Measurements from ENCODE around the gene USP36. TPM values are rescaled to one million over a fixed set of nuclear protein-coding genes. Genes with fewer than 3 reads are reported as not detected.

USP36 gene
- total and polyA plus RNA-seq, 2 donors: 10.1 to 32.5 TPM

GRCh38 chr17:78803186-78803845 is 37.3 kb downstream of the USP36 start:
- Histone ChIP-seq H3K36me3 (ENCODE audit: control insufficient read depth in 2 of 2, insufficient read depth in 2 of 2, low read length in 1 of 2) (peaks cover 69 to 84% of the 10 kb centered on the region in 2 donors), H3K27ac (ENCODE audit: low read depth in 1 of 2, low read length in 1 of 2) (peak overlapping the region; percentile 46 to 58), H3K27me3 (ENCODE audit: control insufficient read depth in 2 of 2, insufficient read depth in 1 of 2, low read length in 1 of 2) (no peaks in the 10 kb centered on the region), H3K4me3 (ENCODE audit: low read length in 2 of 2) (no peak overlapping the region), H3K4me1 (ENCODE audit: control insufficient read depth in 2 of 2, insufficient read depth in 2 of 2, low read length in 2 of 2) (peaks cover 6 to 18% of the 10 kb centered on the region in 2 donors), H3K9me3 (ENCODE audit: control insufficient read depth in 2 of 2, insufficient read depth in 1 of 2, low read length in 1 of 2) (peaks cover 0 to 3% of the 10 kb centered on the region in 2 donors)
- WGBS: 60% methylated on average over 21 of the region's 21 CpGs
- peak in 2 of 9 donors; percentile 40 to 51 for DNase-seq (ENCODE audit: low read depth in 6 of 9, low spot score in 9 of 9)

GRCh38 chr17:78802459-78802858 is 38.2 kb downstream of the USP36 start:
- Histone ChIP-seq H3K36me3 (ENCODE audit: control insufficient read depth in 2 of 2, insufficient read depth in 2 of 2, low read length in 1 of 2) (peaks cover 70 to 84% of the 10 kb centered on the region in 2 donors), H3K9me3 (ENCODE audit: control insufficient read depth in 2 of 2, insufficient read depth in 1 of 2, low read length in 1 of 2) (peaks cover 0 to 3% of the 10 kb centered on the region in 2 donors), H3K4me3 (ENCODE audit: low read length in 2 of 2) (no peak overlapping the region), H3K27me3 (ENCODE audit: control insufficient read depth in 2 of 2, insufficient read depth in 1 of 2, low read length in 1 of 2) (no peaks in the 10 kb centered on the region), H3K27ac (ENCODE audit: low read depth in 1 of 2, low read length in 1 of 2) (no peak overlapping the region), H3K4me1 (ENCODE audit: control insufficient read depth in 2 of 2, insufficient read depth in 2 of 2, low read length in 2 of 2) (peaks cover 6 to 18% of the 10 kb centered on the region in 2 donors)
- DNase-seq (ENCODE audit: low read depth in 6 of 9, low spot score in 9 of 9): no peak
- 97% methylated on average over 14 of the region's 14 CpGs for WGBS

GRCh38 chr17:78802008-78802407 is 38.6 kb downstream of the USP36 start:
- 98% methylated on average over 30 of the region's 30 CpGs for WGBS
- Histone ChIP-seq H3K27ac (ENCODE audit: low read depth in 1 of 2, low read length in 1 of 2) (no peak overlapping the region), H3K9me3 (ENCODE audit: control insufficient read depth in 2 of 2, insufficient read depth in 1 of 2, low read length in 1 of 2) (peaks cover 0 to 3% of the 10 kb centered on the region in 2 donors), H3K4me1 (ENCODE audit: control insufficient read depth in 2 of 2, insufficient read depth in 2 of 2, low read length in 2 of 2) (peaks cover 6 to 18% of the 10 kb centered on the region in 2 donors), H3K27me3 (ENCODE audit: control insufficient read depth in 2 of 2, insufficient read depth in 1 of 2, low read length in 1 of 2) (no peaks in the 10 kb centered on the region), H3K4me3 (ENCODE audit: low read length in 2 of 2) (no peak overlapping the region), H3K36me3 (ENCODE audit: control insufficient read depth in 2 of 2, insufficient read depth in 2 of 2, low read length in 1 of 2) (peaks cover 70 to 84% of the 10 kb centered on the region in 2 donors)
- no peak for DNase-seq (ENCODE audit: low read depth in 6 of 9, low spot score in 9 of 9)

- Histone ChIP-seq H3K4me1 (ENCODE audit: control insufficient read depth in 2 of 2, insufficient read depth in 2 of 2, low read length in 2 of 2) (peaks cover 3 to 18% of the 10 kb centered on the region in 2 donors), H3K9me3 (ENCODE audit: control insufficient read depth in 2 of 2, insufficient read depth in 1 of 2, low read length in 1 of 2) (peaks cover 0 to under 1% of the 10 kb centered on the region in 2 donors), H3K27ac (ENCODE audit: low read depth in 1 of 2, low read length in 1 of 2) (no peak overlapping the region), H3K36me3 (ENCODE audit: control insufficient read depth in 2 of 2, insufficient read depth in 2 of 2, low read length in 1 of 2) (peaks cover 68 to 84% of the 10 kb centered on the region in 2 donors), H3K27me3 (ENCODE audit: control insufficient read depth in 2 of 2, insufficient read depth in 1 of 2, low read length in 1 of 2) (no peaks in the 10 kb centered on the region), H3K4me3 (ENCODE audit: low read length in 2 of 2) (no peak overlapping the region)
- WGBS: 98% methylated on average over 18 of the region's 18 CpGs
- DNase-seq (ENCODE audit: low read depth in 6 of 9, low spot score in 9 of 9): no peak
These were observed 40.3 kb downstream of the USP36 start for GRCh38 chr17:78800132-78800931.

GRCh38 chr17:78798695-78799559 is 41.7 kb downstream of the USP36 start:
- H3K4me3 ChIP-seq (ENCODE audit: low read length in 2 of 2): no peak overlapping the region
- no peak for DNase-seq (ENCODE audit: low read depth in 6 of 9, low spot score in 9 of 9)
- H3K9me3 ChIP-seq (ENCODE audit: control insufficient read depth in 2 of 2, insufficient read depth in 1 of 2, low read length in 1 of 2): peaks cover 0 to 5% of the 10 kb centered on the region in 2 donors
- H3K27me3 ChIP-seq (ENCODE audit: control insufficient read depth in 2 of 2, insufficient read depth in 1 of 2, low read length in 1 of 2): no peaks in the 10 kb centered on the region
- WGBS: 97% methylated on average over 33 of the region's 33 CpGs
- no peak overlapping the region for H3K27ac ChIP-seq (ENCODE audit: low read depth in 1 of 2, low read length in 1 of 2)
- H3K36me3 ChIP-seq (ENCODE audit: control insufficient read depth in 2 of 2, insufficient read depth in 2 of 2, low read length in 1 of 2): peaks cover 74 to 88% of the 10 kb centered on the region in 2 donors
- H3K4me1 ChIP-seq (ENCODE audit: control insufficient read depth in 2 of 2, insufficient read depth in 2 of 2, low read length in 2 of 2): peaks cover 3 to 13% of the 10 kb centered on the region in 2 donors

- no peak overlapping the region for H3K27ac ChIP-seq (ENCODE audit: low read depth in 1 of 2, low read length in 1 of 2)
- H3K36me3 ChIP-seq (ENCODE audit: control insufficient read depth in 2 of 2, insufficient read depth in 2 of 2, low read length in 1 of 2): peaks cover 72 to 89% of the 10 kb centered on the region in 2 donors
- no peak for DNase-seq (ENCODE audit: low read depth in 6 of 9, low spot score in 9 of 9)
- no peaks in the 10 kb centered on the region for H3K27me3 ChIP-seq (ENCODE audit: control insufficient read depth in 2 of 2, insufficient read depth in 1 of 2, low read length in 1 of 2)
- H3K4me1 ChIP-seq (ENCODE audit: control insufficient read depth in 2 of 2, insufficient read depth in 2 of 2, low read length in 2 of 2): peaks cover 0 to 3% of the 10 kb centered on the region in 2 donors
- 95% methylated on average over 28 of the region's 28 CpGs for WGBS
- H3K9me3 ChIP-seq (ENCODE audit: control insufficient read depth in 2 of 2, insufficient read depth in 1 of 2, low read length in 1 of 2): peaks cover 0 to 5% of the 10 kb centered on the region in 2 donors
- no peak overlapping the region for H3K4me3 ChIP-seq (ENCODE audit: low read length in 2 of 2)
These were observed 42.7 kb downstream of the USP36 start for GRCh38 chr17:78797691-78798585.

- H3K36me3 ChIP-seq (ENCODE audit: control insufficient read depth in 2 of 2, insufficient read depth in 2 of 2, low read length in 1 of 2): peaks cover 67 to 82% of the 10 kb centered on the region in 2 donors
- H3K4me1 ChIP-seq (ENCODE audit: control insufficient read depth in 2 of 2, insufficient read depth in 2 of 2, low read length in 2 of 2): no peaks in the 10 kb centered on the region
- peaks cover 0 to 5% of the 10 kb centered on the region in 2 donors for H3K9me3 ChIP-seq (ENCODE audit: control insufficient read depth in 2 of 2, insufficient read depth in 1 of 2, low read length in 1 of 2)
- DNase-seq (ENCODE audit: low read depth in 6 of 9, low spot score in 9 of 9): no peak
- 97% methylated on average over 11 of the region's 11 CpGs for WGBS
- no peak overlapping the region for H3K27ac ChIP-seq (ENCODE audit: low read depth in 1 of 2, low read length in 1 of 2)
- no peak overlapping the region for H3K4me3 ChIP-seq (ENCODE audit: low read length in 2 of 2)
- H3K27me3 ChIP-seq (ENCODE audit: control insufficient read depth in 2 of 2, insufficient read depth in 1 of 2, low read length in 1 of 2): no peaks in the 10 kb centered on the region
These were observed 43.4 kb downstream of the USP36 start for GRCh38 chr17:78797213-78797612.

GRCh38 chr17:78796517-78796900 is 44.1 kb downstream of the USP36 start:
- WGBS: 93% methylated on average over 11 of the region's 11 CpGs
- no peak for DNase-seq (ENCODE audit: low read depth in 6 of 9, low spot score in 9 of 9)
- no peaks in the 10 kb centered on the region for H3K4me1 ChIP-seq (ENCODE audit: control insufficient read depth in 2 of 2, insufficient read depth in 2 of 2, low read length in 2 of 2)
- H3K27me3 ChIP-seq (ENCODE audit: control insufficient read depth in 2 of 2, insufficient read depth in 1 of 2, low read length in 1 of 2): no peaks in the 10 kb centered on the region
- H3K27ac ChIP-seq (ENCODE audit: low read depth in 1 of 2, low read length in 1 of 2): no peak overlapping the region
- no peak overlapping the region for H3K4me3 ChIP-seq (ENCODE audit: low read length in 2 of 2)
- peaks cover 71 to 85% of the 10 kb centered on the region in 2 donors for H3K36me3 ChIP-seq (ENCODE audit: control insufficient read depth in 2 of 2, insufficient read depth in 2 of 2, low read length in 1 of 2)
- peaks cover 0 to 5% of the 10 kb centered on the region in 2 donors for H3K9me3 ChIP-seq (ENCODE audit: control insufficient read depth in 2 of 2, insufficient read depth in 1 of 2, low read length in 1 of 2)
